Ishikawa (cell line): Measurements from ENCODE around the gene NDUFB10.

Source experiments
- CEBPB ChIP-seq: IDR thresholded peaks from 2 replicates; pipeline ENCODE4 v1.6.1; 2012
- CREB1 ChIP-seq: IDR thresholded peaks from 2 replicates; pipeline ENCODE4 v1.6.1; 2012; ENCODE audit warnings: low read depth
- EGR1 ChIP-seq: IDR thresholded peaks from 2 replicates; pipeline ENCODE4 v1.6.1; 2012
- EP300 ChIP-seq: IDR thresholded peaks from 2 replicates; pipeline ENCODE4 v1.6.1; 2012; ENCODE audit warnings: borderline replicate concordance
- FOXM1 ChIP-seq: IDR thresholded peaks from 2 replicates; pipeline ENCODE4 v1.6.1; 2012; ENCODE audit warnings: low read depth, borderline replicate concordance
- MAX ChIP-seq: IDR thresholded peaks from 2 replicates; pipeline ENCODE4 v1.6.1; 2012
- NFIC ChIP-seq: IDR thresholded peaks from 2 replicates; pipeline ENCODE4 v1.6.1; 2012
- RAD21 ChIP-seq: IDR thresholded peaks from 2 replicates; pipeline ENCODE4 v1.6.1; 2012; ENCODE audit warnings: low read depth
- TAF1 ChIP-seq: IDR thresholded peaks from 2 replicates; pipeline ENCODE4 v1.6.1; 2012; ENCODE audit warnings: low read depth, mild to moderate bottlenecking
- TCF12 ChIP-seq: IDR thresholded peaks from 2 replicates; pipeline ENCODE4 v1.6.1; 2012; ENCODE audit warnings: low read depth
- TEAD4 ChIP-seq: IDR thresholded peaks from 2 replicates; pipeline ENCODE4 v1.6.1; 2012
- USF1 ChIP-seq: IDR thresholded peaks from 2 replicates; pipeline ENCODE4 v1.6.1; 2012
- YY1 ChIP-seq: IDR thresholded peaks from 2 replicates; pipeline ENCODE4 v1.6.1; 2012; ENCODE audit warnings: low read depth
- ZBTB7A ChIP-seq: IDR thresholded peaks from 2 replicates; pipeline ENCODE4 v1.6.1; 2012; ENCODE audit warnings: low read depth
- TF ChIP-seq, protein P1 (sequence below): IDR thresholded peaks from 2 replicates; pipeline ENCODE4 v1.6.1; 2012; ENCODE audit warnings: low read depth, mild to moderate bottlenecking

Gene NDUFB10

GRCh38 chr16:1917665-1918350 is 41.5 kb upstream of the NDUFB10 start:
- TF ChIP-seq TAF1 (no peak), NFIC (no peak), EGR1 (no peak), CREB1 (no peak), YY1 (no peak), FOXM1 (no peak)

DNA sequence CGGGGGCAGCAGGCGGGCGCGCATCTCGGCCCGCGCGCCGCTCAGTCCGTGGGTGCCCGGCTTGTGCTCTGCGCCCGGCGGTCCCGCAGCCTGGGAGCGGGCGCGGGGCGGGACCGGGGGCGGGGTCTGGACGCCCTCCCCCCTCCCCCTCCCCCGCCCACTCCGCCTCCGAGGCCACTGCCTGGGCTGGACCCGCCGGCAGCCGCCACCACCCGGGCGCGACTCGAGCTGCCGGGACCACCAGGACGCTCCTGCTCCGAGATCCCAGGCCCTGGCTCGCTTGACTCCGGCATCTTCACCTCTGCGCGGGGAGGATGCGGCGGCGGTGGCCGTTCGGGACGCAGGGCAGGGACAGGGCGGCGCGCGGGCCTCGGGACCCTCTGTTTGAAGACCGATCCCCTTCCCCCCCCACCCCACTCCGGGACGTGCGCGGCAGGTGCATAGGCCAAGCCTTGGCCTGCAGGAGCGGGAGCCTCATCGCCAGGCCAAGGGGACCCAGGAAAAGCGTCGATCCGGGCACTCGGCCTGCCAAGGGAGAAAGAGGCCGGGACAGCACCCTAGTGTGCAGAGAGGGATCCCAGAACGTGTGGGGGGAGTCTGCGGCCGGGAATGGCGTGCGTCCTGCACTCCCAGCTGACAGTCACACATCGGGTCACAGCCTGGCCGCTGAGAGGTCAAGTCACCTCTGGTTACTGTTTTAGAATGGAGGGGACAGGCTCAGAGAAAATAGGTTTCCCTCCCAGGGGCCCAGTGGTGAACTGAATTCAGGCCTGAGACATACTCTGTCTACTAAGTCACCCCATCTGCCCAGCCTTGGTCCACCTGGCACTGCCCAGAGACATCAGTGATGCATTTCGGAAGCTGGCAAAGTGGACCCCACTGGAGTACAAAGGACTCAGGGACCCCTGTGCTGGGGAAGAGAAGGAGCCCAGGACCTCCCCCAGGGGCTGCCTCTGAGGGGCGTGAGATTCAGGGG is 40.7 kb upstream of the NDUFB10 start, which contains the start of gene HS3ST6:
HS3ST6 (minus strand) TSS at position 65 of the 976 bp plus-strand sequence. CDS start 92 bp downstream, outside the sequence.
- TF ChIP-seq YY1 (no peak), USF1 (no peak), RAD21 (no peak), MAX (no peak), EP300 (no peak), CEBPB (no peak), EGR1 (no peak)
- TF ChIP-seq, protein P1, sequence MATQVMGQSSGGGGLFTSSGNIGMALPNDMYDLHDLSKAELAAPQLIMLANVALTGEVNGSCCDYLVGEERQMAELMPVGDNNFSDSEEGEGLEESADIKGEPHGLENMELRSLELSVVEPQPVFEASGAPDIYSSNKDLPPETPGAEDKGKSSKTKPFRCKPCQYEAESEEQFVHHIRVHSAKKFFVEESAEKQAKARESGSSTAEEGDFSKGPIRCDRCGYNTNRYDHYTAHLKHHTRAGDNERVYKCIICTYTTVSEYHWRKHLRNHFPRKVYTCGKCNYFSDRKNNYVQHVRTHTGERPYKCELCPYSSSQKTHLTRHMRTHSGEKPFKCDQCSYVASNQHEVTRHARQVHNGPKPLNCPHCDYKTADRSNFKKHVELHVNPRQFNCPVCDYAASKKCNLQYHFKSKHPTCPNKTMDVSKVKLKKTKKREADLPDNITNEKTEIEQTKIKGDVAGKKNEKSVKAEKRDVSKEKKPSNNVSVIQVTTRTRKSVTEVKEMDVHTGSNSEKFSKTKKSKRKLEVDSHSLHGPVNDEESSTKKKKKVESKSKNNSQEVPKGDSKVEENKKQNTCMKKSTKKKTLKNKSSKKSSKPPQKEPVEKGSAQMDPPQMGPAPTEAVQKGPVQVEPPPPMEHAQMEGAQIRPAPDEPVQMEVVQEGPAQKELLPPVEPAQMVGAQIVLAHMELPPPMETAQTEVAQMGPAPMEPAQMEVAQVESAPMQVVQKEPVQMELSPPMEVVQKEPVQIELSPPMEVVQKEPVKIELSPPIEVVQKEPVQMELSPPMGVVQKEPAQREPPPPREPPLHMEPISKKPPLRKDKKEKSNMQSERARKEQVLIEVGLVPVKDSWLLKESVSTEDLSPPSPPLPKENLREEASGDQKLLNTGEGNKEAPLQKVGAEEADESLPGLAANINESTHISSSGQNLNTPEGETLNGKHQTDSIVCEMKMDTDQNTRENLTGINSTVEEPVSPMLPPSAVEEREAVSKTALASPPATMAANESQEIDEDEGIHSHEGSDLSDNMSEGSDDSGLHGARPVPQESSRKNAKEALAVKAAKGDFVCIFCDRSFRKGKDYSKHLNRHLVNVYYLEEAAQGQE, result no peak

- TF ChIP-seq YY1 (no peak), TAF1 (no peak), EP300 (no peak), ZBTB7A (no peak), NFIC (no peak), EGR1 (no peak), CREB1 (no peak), CEBPB (no peak), RAD21 (no peak), TEAD4 (no peak), TCF12 (no peak), MAX (no peak), FOXM1 (no peak)
- TF ChIP-seq, protein P1, result no peak
Observed at GRCh38 chr16:1919327-1919998, 39.9 kb upstream of the NDUFB10 start.

GRCh38 chr16:1920727-1921171 is 38.6 kb upstream of the NDUFB10 start:
- TF ChIP-seq YY1, result no peak
- no peak for TF ChIP-seq NFIC
- TF ChIP-seq TEAD4, result no peak
- TF ChIP-seq EGR1, result no peak
- TF ChIP-seq TCF12, result no peak
- TF ChIP-seq CEBPB, result no peak
- no peak for TF ChIP-seq CREB1
- no peak for TF ChIP-seq TAF1
- TF ChIP-seq, protein P1, result no peak
- no peak for TF ChIP-seq ZBTB7A
- TF ChIP-seq RAD21, result no peak
- no peak for TF ChIP-seq MAX
